ENCODE measurements around the gene ZNG1E. TPM values are rescaled to one million over a fixed set of nuclear protein-coding genes. Genes with fewer than 3 reads are reported as not detected.
"Not testable (repeated sequence)": the region's sequence is repeated elsewhere in the genome, so short reads cannot be mapped to it uniquely, and the experiment has no call there.

ZNG1E gene
- 10 to 100 TPM; 18.7 to 26.0 TPM for total RNA-seq
- long read RNA-seq, transcript CBWD5-202 (3 exons, 1,347 nt) = major isoform, 5 of 31 reads
- long read RNA-seq, partial matches to known transcripts = 1 of 31 reads
- long read RNA-seq, other reads (novel, unspliced or antisense) = 11 of 31 reads

GRCh38 chr9:65675589-65676021 is at the start of gene ZNG1E:
Gene ZNG1E (plus strand): TSS chr9:65675928. CDS start chr9:65675977, 49 bp downstream.
- intact Hi-C loops (cut with DNase I); ATAC-seq: not testable (repeated sequence)
- peak; percentile 43 for DNase-seq

GRCh38 chr9:65673579-65673978 is 2.1 kb upstream of the ZNG1E start:
- DNase-seq; intact Hi-C loops (cut with DNase I); ATAC-seq: not testable (repeated sequence)

- intact Hi-C loops (cut with DNase I); ATAC-seq: not testable (repeated sequence)
- DNase-seq = peak; percentile 15
These were observed 710 bp upstream of the ZNG1E start for GRCh38 chr9:65675018-65675417.

- DNase-seq; intact Hi-C loops (cut with DNase I); ATAC-seq: not testable (repeated sequence)
These were observed 661 bp downstream of the ZNG1E start for GRCh38 chr9:65676389-65676788.

GRCh38 chr9:65678533-65678932 is 2.8 kb downstream of the ZNG1E start:
- ATAC-seq; DNase-seq; intact Hi-C loops (cut with DNase I): not testable (repeated sequence)

- intact Hi-C loops (cut with DNase I); ATAC-seq; DNase-seq: not testable (repeated sequence)
These were observed 27.8 kb downstream of the ZNG1E start for GRCh38 chr9:65703550-65703949.

GRCh38 chr9:65714445-65714844 is 38.7 kb downstream of the ZNG1E start:
- DNase-seq; intact Hi-C loops (cut with DNase I); ATAC-seq: not testable (repeated sequence)

GRCh38 chr9:65737096-65737564 is 61.4 kb downstream of the ZNG1E start, which contains the start of gene FOXD4L4:
Gene FOXD4L4 (plus strand): TSS chr9:65737146. CDS start chr9:65737146, 0 bp downstream.
- DNase-seq, ATAC-seq: not testable (repeated sequence)

GRCh38 chr9:65738133-65738532 is 62.4 kb downstream of the ZNG1E start:
- ATAC-seq; intact Hi-C loops (cut with DNase I); DNase-seq: not testable (repeated sequence)

More at GRCh38 chr9:65737096-65737564, 61.4 kb downstream of the ZNG1E start, which contains the start of gene FOXD4L4:
- intact Hi-C loops (cut with DNase I) = not testable (repeated sequence)

Other genes starting within 250 kb of the ZNG1E start
- gene FOXD4L4, start 61.2 kb downstream of the ZNG1E start, total RNA-seq = under 1 TPM in 1 of 2 donors, not detected in 1; 0.24 TPM

Data from left cardiac atrium (tissue), 4 donors.